Prostate gland (tissue), 2 donors: ENCODE measurements around the gene DCAF11. TPM values are rescaled to one million over a fixed set of nuclear protein-coding genes. Genes with fewer than 3 reads are reported as not detected.

Source experiments
- DNase-seq: peaks from one replicate; pipeline ENCODE4 v3.0.0-alpha.2; 2019; ENCODE audit warnings: low spot score
- H3K27ac ChIP-seq, 2 donors: fragments of 200-600 bp; sonication (generic); 2 replicates each; pipeline ENCODE4 v1.5.1; 2017 to 2019
- H3K27me3 ChIP-seq: fragments of 200-600 bp; sonication (generic); replicated peaks from 2 replicates; pipeline ENCODE4 v1.5.1; 2019; ENCODE audit not compliant: insufficient read depth
- H3K36me3 ChIP-seq, 2 donors: fragments of 200-600 bp; sonication (generic); 1 replicate in 1 of 2; 2 replicates in 1 of 2; pipeline versions ENCODE4 v1.5.1 to v1.8.1; 2017 to 2019
- H3K4me1 ChIP-seq: fragments of 200-600 bp; sonication (generic); replicated peaks from 2 replicates; pipeline ENCODE4 v1.5.1; 2019
- H3K4me3 ChIP-seq, 2 donors: fragments of 200-600 bp; sonication (generic); 2 replicates each; pipeline ENCODE4 v1.5.1; 2017 to 2019
- H3K9me3 ChIP-seq: fragments of 200-600 bp; sonication (generic); 2 replicates; pipeline ENCODE4 v1.5.1; 2017
- POLR2A ChIP-seq: fragments of 450-650 bp; IDR thresholded peaks from one replicate; pipeline ENCODE4 v1.6.1; 2016; ENCODE audit warnings: antibody characterized with exemption, mild to moderate bottlenecking
- POLR2AphosphoS5 ChIP-seq: sonication (generic); formaldehyde crosslinking; IDR thresholded peaks from one replicate; pipeline ENCODE4 v1.6.1; 2017; ENCODE audit warnings: antibody characterized with exemption
- WGBS: methylation state at CpG from one replicate; pipeline ENCODE4 v1.1.5; 2018; 5-methylcytosine and 5-hydroxymethylcytosine counted together
- intact Hi-C: fragments of 100-400 bp; cut with DNase I; formaldehyde crosslinking; loops from one replicate; pipeline ENCODE4 v1.14.2; 2022
- total RNA-seq, 2 donors: library from RNA; depleted of rRNA; stranded (reverse); fragments of >200 nt; gene quantifications; one replicate each; pipeline ENCODE4 v1.1.0, GENCODE V29; 2016
- TF ChIP-seq, protein P1 (sequence below), 4 experiments: fragments of 200-600 bp in 2 of 4; fragments of 450-650 bp in 2 of 4; sonication (generic) in 2 of 4; IDR thresholded peaks; 1 replicate in 3 of 4; 2 replicates in 1 of 4; pipeline ENCODE4 v1.5.1; 2016 to 2019; ENCODE audit warnings: antibody characterized with exemption in 4 of 4, mild to moderate bottlenecking in 2 of 4, moderate library complexity in 2 of 4

The DCAF11 gene
- total RNA-seq, 2 donors from 2014 or later: 111 to 115 TPM

- no peak for DNase-seq
- Histone ChIP-seq H3K27me3 (no peaks in the 10 kb centered on the region), H3K27ac (no peak overlapping the region), H3K4me1 (peaks cover 11% of the 10 kb centered on the region), H3K4me3 (no peak overlapping the region), H3K36me3 (peaks cover 12 to 25% of the 10 kb centered on the region in 2 donors), H3K9me3 (no peaks in the 10 kb centered on the region)
- TF ChIP-seq, protein P1, sequence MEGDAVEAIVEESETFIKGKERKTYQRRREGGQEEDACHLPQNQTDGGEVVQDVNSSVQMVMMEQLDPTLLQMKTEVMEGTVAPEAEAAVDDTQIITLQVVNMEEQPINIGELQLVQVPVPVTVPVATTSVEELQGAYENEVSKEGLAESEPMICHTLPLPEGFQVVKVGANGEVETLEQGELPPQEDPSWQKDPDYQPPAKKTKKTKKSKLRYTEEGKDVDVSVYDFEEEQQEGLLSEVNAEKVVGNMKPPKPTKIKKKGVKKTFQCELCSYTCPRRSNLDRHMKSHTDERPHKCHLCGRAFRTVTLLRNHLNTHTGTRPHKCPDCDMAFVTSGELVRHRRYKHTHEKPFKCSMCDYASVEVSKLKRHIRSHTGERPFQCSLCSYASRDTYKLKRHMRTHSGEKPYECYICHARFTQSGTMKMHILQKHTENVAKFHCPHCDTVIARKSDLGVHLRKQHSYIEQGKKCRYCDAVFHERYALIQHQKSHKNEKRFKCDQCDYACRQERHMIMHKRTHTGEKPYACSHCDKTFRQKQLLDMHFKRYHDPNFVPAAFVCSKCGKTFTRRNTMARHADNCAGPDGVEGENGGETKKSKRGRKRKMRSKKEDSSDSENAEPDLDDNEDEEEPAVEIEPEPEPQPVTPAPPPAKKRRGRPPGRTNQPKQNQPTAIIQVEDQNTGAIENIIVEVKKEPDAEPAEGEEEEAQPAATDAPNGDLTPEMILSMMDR (IDR thresholded peaks at IDR 0.05): no peak
- TF ChIP-seq POLR2A (no peak), POLR2AphosphoS5 (no peak)
- WGBS: 62% methylated on average over 14 of the region's 14 CpGs
- intact Hi-C loops: loop anchor here (5.0 kb wide), 1 partner anchor 152 kb away; no protein-coding TSS in a partner anchor
These were observed 50.0 kb downstream of the DCAF11 start for GRCh38 chr14:24164518-24164991.

DNA sequence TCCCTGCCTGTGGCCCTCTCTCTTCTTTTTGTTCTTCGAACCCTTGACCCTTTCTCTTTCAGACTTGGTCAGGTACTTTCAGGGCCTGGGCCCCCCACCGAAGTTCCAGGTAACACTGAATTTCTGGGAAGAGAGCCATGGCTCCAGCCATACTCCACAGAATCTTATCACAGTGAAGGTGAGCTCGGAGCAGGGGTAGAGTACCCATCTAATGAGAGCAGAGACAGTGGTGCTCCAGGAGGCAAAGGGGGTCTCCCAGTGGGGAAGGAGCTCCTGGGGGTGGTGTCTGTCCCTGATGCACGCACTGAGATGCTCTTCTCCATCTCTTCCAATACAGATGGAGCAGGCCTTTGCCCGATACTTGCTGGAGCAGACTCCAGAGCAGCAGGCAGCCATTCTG is 51.2 kb downstream of the DCAF11 start:
- H3K9me3 ChIP-seq: no peaks in the 10 kb centered on the region
- H3K36me3 ChIP-seq: peaks cover 12 to 29% of the 10 kb centered on the region in 2 donors
- no peak overlapping the region for H3K4me3 ChIP-seq
- no peak for TF ChIP-seq POLR2AphosphoS5
- no peak for TF ChIP-seq POLR2A
- no peaks in the 10 kb centered on the region for H3K27me3 ChIP-seq
- H3K4me1 ChIP-seq: peaks cover 11% of the 10 kb centered on the region
- DNase-seq: no peak
- 92% methylated on average over 5 of the region's 5 CpGs for WGBS
- intact Hi-C loops: no loop called here
- no peak overlapping the region for H3K27ac ChIP-seq

GRCh38 chr14:24167469-24168114 is 53.0 kb downstream of the DCAF11 start:
- Histone ChIP-seq H3K4me3 (no peak overlapping the region), H3K27me3 (no peaks in the 10 kb centered on the region), H3K4me1 (peaks cover 7% of the 10 kb centered on the region), H3K27ac (no peak overlapping the region), H3K9me3 (no peaks in the 10 kb centered on the region), H3K36me3 (peaks cover 12 to 29% of the 10 kb centered on the region in 2 donors)
- WGBS: 82% methylated on average over 3 of the region's 3 CpGs
- intact Hi-C loops: no loop called here
- TF ChIP-seq POLR2A: no peak
- TF ChIP-seq, protein P1 (IDR thresholded peaks at IDR 0.05): no peak
- TF ChIP-seq POLR2AphosphoS5: no peak
- DNase-seq: no peak

GRCh38 chr14:24171422-24172260 is 57.1 kb downstream of the DCAF11 start, which contains the start of gene REC8:
Gene REC8 (plus strand): TSS chr14:24172080. CDS start chr14:24172553, 473 bp downstream.
- Histone ChIP-seq H3K27me3 (no peaks in the 10 kb centered on the region), H3K9me3 (no peaks in the 10 kb centered on the region), H3K36me3 (peaks cover 0 to 11% of the 10 kb centered on the region in 2 donors), H3K4me3 (peak within 1 kb of the TSS; percentile 16 to 29), H3K4me1 (no peaks in the 10 kb centered on the region), H3K27ac (peak within 1 kb of the TSS in 1 of 2 donors; percentile 19)
- peak; percentile 70 for DNase-seq
- peak; percentile 8 for TF ChIP-seq POLR2A
- TF ChIP-seq POLR2AphosphoS5: peak; percentile 35
- TF ChIP-seq, protein P1 (IDR thresholded peaks at IDR 0.05): peak in 1 of 4 experiments; percentile 6
- whole genome bisulfite sequencing: 8% methylated on average over 62 of the region's 63 CpGs
- intact Hi-C loops: no loop called here

DNA sequence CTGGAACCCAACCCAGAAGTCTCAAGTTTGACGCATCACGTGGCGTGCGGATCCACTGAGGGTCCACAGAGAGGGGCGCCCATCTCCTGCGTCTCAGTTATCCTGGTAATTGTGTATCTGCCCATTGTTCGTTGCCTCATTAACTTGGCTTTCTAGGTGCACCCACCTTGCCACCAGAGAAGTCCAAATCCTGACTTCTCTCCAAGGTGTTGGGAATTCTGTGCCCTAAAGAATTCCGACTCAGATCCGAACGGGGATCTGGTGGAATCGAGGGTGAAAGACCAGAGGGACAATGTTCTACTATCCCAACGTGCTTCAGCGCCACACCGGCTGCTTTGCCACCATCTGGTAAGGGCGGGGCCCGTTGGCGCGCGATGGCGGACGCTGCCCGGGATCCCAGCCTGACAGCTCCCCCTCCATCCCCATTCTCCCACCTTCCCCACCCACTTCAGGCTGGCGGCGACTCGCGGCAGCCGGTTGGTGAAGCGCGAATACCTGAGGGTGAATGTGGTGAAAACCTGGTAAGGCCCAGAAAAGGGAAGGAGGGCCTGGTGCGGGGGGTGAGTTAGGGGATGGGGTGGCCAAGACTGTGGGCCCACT is 57.8 kb downstream of the DCAF11 start:
- H3K27ac ChIP-seq: no peak overlapping the region
- H3K4me3 ChIP-seq: peak overlapping the region; percentile 16 to 29
- intact Hi-C loops: no loop called here
- no peaks in the 10 kb centered on the region for H3K9me3 ChIP-seq
- H3K36me3 ChIP-seq: peaks cover 0 to 10% of the 10 kb centered on the region in 2 donors
- 18% methylated on average over 30 of the region's 30 CpGs for WGBS
- TF ChIP-seq, protein P1 (IDR thresholded peaks at IDR 0.05): no peak
- TF ChIP-seq POLR2A (no peak), POLR2AphosphoS5 (no peak)
- DNase-seq: no peak
- no peaks in the 10 kb centered on the region for H3K4me1 ChIP-seq
- no peaks in the 10 kb centered on the region for H3K27me3 ChIP-seq
